Ureter (tissue), 1 donor: Measurements from ENCODE around the gene LEAP2. TPM values are rescaled to one million over a fixed set of nuclear protein-coding genes. Genes with fewer than 3 reads are reported as not detected.
"Not testable (repeated sequence)": the region's sequence is repeated elsewhere in the genome, so short reads cannot be mapped to it uniquely, and the experiment has no call there.

Source experiments
- DNase-seq: peaks from one replicate; pipeline ENCODE4 v3.0.0-alpha.2; 2020; ENCODE audit warnings: low spot score
- total RNA-seq: library from RNA; stranded (reverse); gene quantifications from one replicate; pipeline ENCODE4 v1.2.4, GENCODE V29; 2023
- donor health status: DM: yes; HTN: yes; CAD: no.

LEAP2 gene
- total RNA-seq, 1 donor from 2014 or later = 28.3 TPM

- DNase-seq = no peak
Observed at GRCh38 chr5:132840896-132841295, 32.6 kb upstream of the LEAP2 start.

- DNase-seq = no peak
Observed at GRCh38 chr5:132841305-132841704, 32.2 kb upstream of the LEAP2 start.

GRCh38 chr5:132848270-132848669 is 25.2 kb upstream of the LEAP2 start:
- DNase-seq = no peak

GRCh38 chr5:132849347-132849746 is 24.1 kb upstream of the LEAP2 start:
- no peak for DNase-seq

- no peak for DNase-seq
Observed at GRCh38 chr5:132850066-132850465, 23.4 kb upstream of the LEAP2 start.

GRCh38 chr5:132853323-132853722 is 20.1 kb upstream of the LEAP2 start:
- no peak for DNase-seq

GRCh38 chr5:132853790-132854189 is 19.7 kb upstream of the LEAP2 start:
- DNase-seq = no peak

GRCh38 chr5:132854301-132854700 is 19.2 kb upstream of the LEAP2 start:
- no peak for DNase-seq

GRCh38 chr5:132854992-132855391 is 18.5 kb upstream of the LEAP2 start:
- not testable (repeated sequence) for DNase-seq

- no peak for DNase-seq
Observed at GRCh38 chr5:132856011-132856410, 17.5 kb upstream of the LEAP2 start.

- no peak for DNase-seq
Observed at GRCh38 chr5:132859889-132860437, 13.5 kb upstream of the LEAP2 start.

- DNase-seq = no peak
Observed at GRCh38 chr5:132860742-132861141, 12.7 kb upstream of the LEAP2 start.

GRCh38 chr5:132865668-132866341 is 7.7 kb upstream of the LEAP2 start:
- no peak for DNase-seq

- peak; percentile 98 for DNase-seq
Observed at GRCh38 chr5:132866342-132867045, 7.0 kb upstream of the LEAP2 start, which contains the start of the genes GDF9 and UQCRQ. GDF9 (minus strand) TSS chr5:132866469; CDS start chr5:132864533, 1,936 bp downstream. UQCRQ (plus strand) TSS chr5:132866642; CDS start chr5:132866882, 240 bp downstream.

GRCh38 chr5:132867046-132867451 is 6.4 kb upstream of the LEAP2 start:
- no peak for DNase-seq

GRCh38 chr5:132868754-132869153 is 4.7 kb upstream of the LEAP2 start:
- DNase-seq = no peak

- no peak for DNase-seq
Observed at GRCh38 chr5:132870801-132871200, 2.7 kb upstream of the LEAP2 start.

GRCh38 chr5:132871459-132872284 is 1.8 kb upstream of the LEAP2 start:
- no peak for DNase-seq

GRCh38 chr5:132872788-132873118 is 715 bp upstream of the LEAP2 start:
- no peak for DNase-seq

GRCh38 chr5:132873930-132874271 is 433 bp downstream of the LEAP2 start:
- DNase-seq = no peak

GRCh38 chr5:132876020-132876759 is 2.7 kb downstream of the LEAP2 start:
- no peak for DNase-seq

GRCh38 chr5:132877466-132877865 is 4.0 kb downstream of the LEAP2 start:
- no peak for DNase-seq
